Measurements from ENCODE around the gene ADAMTS1. TPM values are rescaled to one million over a fixed set of nuclear protein-coding genes. Genes with fewer than 3 reads are reported as not detected.

Gene ADAMTS1
- total RNA-seq, 1 experiment from 2014 or later = 35.6 TPM

- TF ChIP-seq STAT6 (CRISPR knock-in tag; conservative IDR thresholded peaks at IDR 0.05; ENCODE audit: low read depth) = no peak
- no peak for TF ChIP-seq CREB1 (CRISPR knock-in tag; IDR thresholded peaks at IDR 0.05)
Measured at GRCh38 chr21:26833460-26833939, 11.7 kb downstream of the ADAMTS1 start (continued).

- Mint-ChIP-seq H3K27ac (no peak overlapping the region), H3K27me3 (ENCODE audit: low read depth) (no peaks in the 10 kb centered on the region), H3K4me3 (no peak overlapping the region), H3K4me1 (peaks cover 8% of the 10 kb centered on the region), H3K9me3 (no peaks in the 10 kb centered on the region), H3K36me3 (peaks cover 16% of the 10 kb centered on the region)
- ChIA-PET CTCF (interaction anchor here (1.4 to 2.1 kb wide), 2 partner anchors 17 to 100 kb away, joined by 5 to 6 read pairs; no protein-coding TSS in a partner anchor), POLR2A (interaction anchor here (1.7 kb wide), 1 partner anchor 11 kb away, joined by 7 read pairs; no protein-coding TSS in a partner anchor)
- no peak for DNase-seq (ENCODE audit: low spot score)
- TF ChIP-seq ATF2 (CRISPR knock-in tag; IDR thresholded peaks at IDR 0.05; ENCODE audit: borderline replicate concordance, low read depth) = no peak
- no peak for TF ChIP-seq HMGXB4 (CRISPR knock-in tag; IDR thresholded peaks at IDR 0.05)
- no peak for TF ChIP-seq AR (CRISPR knock-in tag; IDR thresholded peaks at IDR 0.05)
- TF ChIP-seq ZNF121 (CRISPR knock-in tag; IDR thresholded peaks at IDR 0.05) = no peak
- TF ChIP-seq ZNF232 (CRISPR knock-in tag; IDR thresholded peaks at IDR 0.05) = no peak
- peak; percentile 11 for ATAC-seq
Measured at GRCh38 chr21:26833011-26833410, 12.2 kb downstream of the ADAMTS1 start.

- Mint-ChIP-seq H3K27me3 (ENCODE audit: low read depth) (no peaks in the 10 kb centered on the region), H3K36me3 (peaks cover 12% of the 10 kb centered on the region), H3K4me1 (peaks cover 8% of the 10 kb centered on the region), H3K9me3 (no peaks in the 10 kb centered on the region), H3K4me3 (no peak overlapping the region), H3K27ac (no peak overlapping the region)
- no peak for ATAC-seq
- ChIA-PET CTCF (interaction anchor here (1.4 kb wide), 1 partner anchor 100 kb away, joined by 5 read pairs; no protein-coding TSS in a partner anchor), POLR2A (no interaction called here)
- no peak for DNase-seq (ENCODE audit: low spot score)
- TF ChIP-seq E2F5 (CRISPR knock-in tag; IDR thresholded peaks at IDR 0.05) = no peak
- no peak for TF ChIP-seq ZNF263 (CRISPR knock-in tag; IDR thresholded peaks at IDR 0.05; ENCODE audit: low read depth)
Measured at GRCh38 chr21:26832546-26832945, 12.7 kb downstream of the ADAMTS1 start.

GRCh38 chr21:26826801-26827200 lies 18.4 kb downstream of the ADAMTS1 start:
- DNase-seq (ENCODE audit: low spot score) (no peak), ATAC-seq (no peak)
- Mint-ChIP-seq H3K4me1 (peaks cover 5% of the 10 kb centered on the region), H3K9me3 (peaks cover 33% of the 10 kb centered on the region), H3K4me3 (no peak overlapping the region), H3K27me3 (ENCODE audit: low read depth) (peaks cover 2% of the 10 kb centered on the region; the same call in 1 of the 2 replicates), H3K36me3 (peaks cover 9% of the 10 kb centered on the region), H3K27ac (no peak overlapping the region)
- CTCF ChIA-PET = no interaction called here
- POLR2A ChIA-PET = no interaction called here
- no peak for TF ChIP-seq ATF2 (CRISPR knock-in tag; IDR thresholded peaks at IDR 0.05; ENCODE audit: borderline replicate concordance, low read depth)
- no peak for TF ChIP-seq TEAD4 (CRISPR knock-in tag; IDR thresholded peaks at IDR 0.05)
- no peak for TF ChIP-seq ZNF121 (CRISPR knock-in tag; IDR thresholded peaks at IDR 0.05)
- TF ChIP-seq GTF2I (CRISPR knock-in tag; conservative IDR thresholded peaks at IDR 0.05) = no peak
- TF ChIP-seq NR1H2 (CRISPR knock-in tag; IDR thresholded peaks at IDR 0.05) = no peak
- TF ChIP-seq MYBL2 (CRISPR knock-in tag; IDR thresholded peaks at IDR 0.05) = no peak
- no peak for TF ChIP-seq USF1 (CRISPR knock-in tag; IDR thresholded peaks at IDR 0.05)

All from WTC11 (cell line).